A673 (cell line): ENCODE measurements around the gene HDAC4. TPM values are rescaled to one million over a fixed set of nuclear protein-coding genes. Genes with fewer than 3 reads are reported as not detected.

Source experiments
- BruUV-seq: library from RNA; stranded (reverse); fragments of 400-500 nt; replicated peaks from 2 replicates; lab custom pipeline; 2021; lab: Mats Ljungman, UMichigan
- CTCF ChIA-PET: fragments of 300-600 bp; sonication (Branson Sonifier 250); formaldehyde crosslinking; loops from one replicate; lab custom pipeline; 2022; ENCODE audit warnings: antibody characterized with exemption; lab: Charles Lee
- POLR2A ChIA-PET: fragments of 300-600 bp; sonication (Branson Sonifier 250); formaldehyde crosslinking; loops from one replicate; lab custom pipeline; 2022; ENCODE audit warnings: antibody characterized with exemption; ENCODE audit not compliant: low non-redundant PET; lab: Charles Lee
- DNase-seq: peaks from one replicate; pipeline ENCODE4 v3.0.0-alpha.2; 2015; ENCODE audit warnings: low spot score
- H3K27ac ChIP-seq: fragments of 200-600 bp; sonication (generic); 2 replicates; pipeline ENCODE4 v1.5.1; 2016; ENCODE audit warnings: mixed run types, low read depth, mild to moderate bottlenecking, mixed read lengths, antibody characterized with exemption, low read length; ENCODE audit not compliant: poor library complexity, severe bottlenecking
- H3K27me3 ChIP-seq: fragments of 200-600 bp; sonication (generic); replicated peaks from 2 replicates; pipeline ENCODE4 v1.6.1; 2017; ENCODE audit warnings: mixed run types, low read depth, mild to moderate bottlenecking, mixed read lengths, antibody characterized with exemption, low read length; ENCODE audit not compliant: insufficient read depth, poor library complexity
- H3K36me3 ChIP-seq: fragments of 200-600 bp; sonication (generic); 2 replicates; pipeline ENCODE4 v1.6.1; 2016; ENCODE audit warnings: mixed run types, mild to moderate bottlenecking, mixed read lengths, antibody characterized with exemption, low read length; ENCODE audit not compliant: insufficient read depth, poor library complexity, severe bottlenecking
- H3K4me1 ChIP-seq: fragments of 200-600 bp; sonication (generic); 2 replicates; pipeline ENCODE4 v1.6.1; 2017; ENCODE audit warnings: mixed run types, mild to moderate bottlenecking, mixed read lengths, antibody characterized with exemption, low read length; ENCODE audit not compliant: insufficient read depth, poor library complexity, severe bottlenecking
- H3K4me3 ChIP-seq: fragments of 200-600 bp; sonication (generic); 2 replicates; pipeline ENCODE4 v1.5.1; 2016; ENCODE audit warnings: low read depth, mixed run types, mild to moderate bottlenecking, mixed read lengths, low read length; ENCODE audit not compliant: poor library complexity, severe bottlenecking
- H3K9me3 ChIP-seq: fragments of 200-600 bp; sonication (generic); 2 replicates; pipeline ENCODE4 v1.6.1; 2016; ENCODE audit warnings: mixed run types, low read depth, mild to moderate bottlenecking, mixed read lengths, antibody characterized with exemption, low read length; ENCODE audit not compliant: poor library complexity, severe bottlenecking
- EZH2 ChIP-seq: fragments of 200-600 bp; sonication (generic); IDR thresholded peaks from 2 replicates; pipeline ENCODE4 v1.6.1; 2017; ENCODE audit warnings: borderline replicate concordance, low read depth, mild to moderate bottlenecking, mixed read lengths, antibody characterized with exemption, low read length; ENCODE audit not compliant: poor library complexity, severe bottlenecking
- intact Hi-C: fragments of 100-400 bp; cut with micrococcal nuclease; formaldehyde crosslinking; loops from one replicate; pipeline ENCODE4 v1.10.0; 2022; ENCODE audit not compliant: unreplicated experiment
- total RNA-seq: library from RNA; stranded (reverse); gene quantifications from 2 replicates; pipeline ENCODE4 v1.2.3, GENCODE V29; 2021
- TF ChIP-seq, protein P1 (sequence below): fragments of 300-800, 200-600 bp; sonication (generic); conservative IDR thresholded peaks from 2 replicates; pipeline ENCODE4 v1.5.1; 2017; ENCODE audit warnings: low read depth, mild to moderate bottlenecking, antibody characterized with exemption, low read length, moderate library complexity, mixed read lengths

The HDAC4 gene
- total RNA-seq, 1 experiment from 2014 or later, result 40.0 TPM

GRCh38 chr2:239144713-239144999 is 256.2 kb downstream of the HDAC4 start:
- ChIA-PET CTCF (no interaction called here), POLR2A (no interaction called here)
- no TSS peak for BruUV-seq
- no peak overlapping the region for H3K4me3 ChIP-seq
- H3K4me1 ChIP-seq, result no peaks in the 10 kb centered on the region
- no peaks in the 10 kb centered on the region for H3K36me3 ChIP-seq
- no peaks in the 10 kb centered on the region for H3K27me3 ChIP-seq
- TF ChIP-seq, protein P1, sequence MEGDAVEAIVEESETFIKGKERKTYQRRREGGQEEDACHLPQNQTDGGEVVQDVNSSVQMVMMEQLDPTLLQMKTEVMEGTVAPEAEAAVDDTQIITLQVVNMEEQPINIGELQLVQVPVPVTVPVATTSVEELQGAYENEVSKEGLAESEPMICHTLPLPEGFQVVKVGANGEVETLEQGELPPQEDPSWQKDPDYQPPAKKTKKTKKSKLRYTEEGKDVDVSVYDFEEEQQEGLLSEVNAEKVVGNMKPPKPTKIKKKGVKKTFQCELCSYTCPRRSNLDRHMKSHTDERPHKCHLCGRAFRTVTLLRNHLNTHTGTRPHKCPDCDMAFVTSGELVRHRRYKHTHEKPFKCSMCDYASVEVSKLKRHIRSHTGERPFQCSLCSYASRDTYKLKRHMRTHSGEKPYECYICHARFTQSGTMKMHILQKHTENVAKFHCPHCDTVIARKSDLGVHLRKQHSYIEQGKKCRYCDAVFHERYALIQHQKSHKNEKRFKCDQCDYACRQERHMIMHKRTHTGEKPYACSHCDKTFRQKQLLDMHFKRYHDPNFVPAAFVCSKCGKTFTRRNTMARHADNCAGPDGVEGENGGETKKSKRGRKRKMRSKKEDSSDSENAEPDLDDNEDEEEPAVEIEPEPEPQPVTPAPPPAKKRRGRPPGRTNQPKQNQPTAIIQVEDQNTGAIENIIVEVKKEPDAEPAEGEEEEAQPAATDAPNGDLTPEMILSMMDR, result no peak
- no peak for TF ChIP-seq EZH2
- H3K27ac ChIP-seq, result no peak overlapping the region
- no peaks in the 10 kb centered on the region for H3K9me3 ChIP-seq
- no peak for DNase-seq
- intact Hi-C loops, result no loop called here

GRCh38 chr2:239143858-239144712 is 256.7 kb downstream of the HDAC4 start:
- CTCF ChIA-PET, result no interaction called here
- Histone ChIP-seq H3K36me3 (no peaks in the 10 kb centered on the region), H3K9me3 (no peaks in the 10 kb centered on the region), H3K27ac (no peak overlapping the region), H3K27me3 (no peaks in the 10 kb centered on the region), H3K4me1 (no peaks in the 10 kb centered on the region), H3K4me3 (no peak overlapping the region)
- POLR2A ChIA-PET, result no interaction called here
- no peak for TF ChIP-seq EZH2
- TF ChIP-seq, protein P1, result peak; percentile 79
- no TSS peak for BruUV-seq
- intact Hi-C loops, result no loop called here
- peak; percentile 53 for DNase-seq

- H3K4me1 ChIP-seq, result no peaks in the 10 kb centered on the region
- CTCF ChIA-PET, result no interaction called here
- TF ChIP-seq, protein P1, result no peak
- TF ChIP-seq EZH2, result no peak
- intact Hi-C loops, result no loop called here
- H3K36me3 ChIP-seq, result no peaks in the 10 kb centered on the region
- no peaks in the 10 kb centered on the region for H3K9me3 ChIP-seq
- H3K27ac ChIP-seq, result no peak overlapping the region
- H3K27me3 ChIP-seq, result no peaks in the 10 kb centered on the region
- no peak for DNase-seq
- POLR2A ChIA-PET, result interaction anchor here (0.7 kb wide), 1 partner anchor 464 kb away, joined by 4 read pairs; no protein-coding TSS in a partner anchor
- no peak overlapping the region for H3K4me3 ChIP-seq
- BruUV-seq, result no TSS peak
Observed at GRCh38 chr2:239142806-239143205, 258.0 kb downstream of the HDAC4 start.
